CD14-positive monocyte (primary cell): Measurements from ENCODE around the gene PDE1A. TPM values are rescaled to one million over a fixed set of nuclear protein-coding genes. Genes with fewer than 3 reads are reported as not detected.

Experiments used
- DNase-seq, 3 donors: peaks; one replicate each; pipeline ENCODE4 v3.0.0-alpha.2; 2011 to 2022
- H2AFZ ChIP-seq: 2 replicates; pipeline ENCODE4 v1.6.0; 2012; ENCODE audit warnings: mild to moderate bottlenecking, low read depth, low read length, inconsistent platforms; ENCODE audit not compliant: insufficient read depth, poor library complexity, severe bottlenecking
- H3K27ac ChIP-seq, 2 donors: 1 replicate in 1 of 2; 2 replicates in 1 of 2; pipeline ENCODE4 v1.5.1; 2012 to 2013; ENCODE audit warnings: low read length in 2 of 2, control low read depth in 1 of 2, inconsistent platforms in 1 of 2, low read depth in 1 of 2, mild to moderate bottlenecking in 1 of 2
- H3K27me3 ChIP-seq, 2 donors: one replicate each; pipeline versions ENCODE4 v1.6.0 to v1.6.1; 2011 to 2013; ENCODE audit warnings: low read length in 2 of 2; ENCODE audit not compliant: control insufficient read depth in 2 of 2, insufficient read depth in 2 of 2
- H3K36me3 ChIP-seq, 2 donors: replicated peaks in 1 of 2; 1 replicate in 1 of 2; 2 replicates in 1 of 2; pipeline versions ENCODE4 v1.5.1 to v1.6.1; 2012 to 2013; ENCODE audit warnings: low read length in 2 of 2, control low read depth in 1 of 2, inconsistent platforms in 1 of 2, mild to moderate bottlenecking in 1 of 2; ENCODE audit not compliant: insufficient read depth in 2 of 2, control insufficient read depth in 1 of 2
- H3K4me1 ChIP-seq, 2 donors: 1 replicate in 1 of 2; 2 replicates in 1 of 2; pipeline versions ENCODE4 v1.5.1 to v1.6.1; 2012 to 2013; ENCODE audit warnings: low read length in 2 of 2, control low read depth in 1 of 2, inconsistent platforms in 1 of 2, mild to moderate bottlenecking in 1 of 2, moderate library complexity in 1 of 2; ENCODE audit not compliant: insufficient read depth in 2 of 2, control insufficient read depth in 1 of 2
- H3K4me2 ChIP-seq: replicated peaks from 2 replicates; pipeline ENCODE3; 2012; ENCODE audit warnings: low read length, moderate library complexity, mild to moderate bottlenecking; ENCODE audit not compliant: poor library complexity, severe bottlenecking; ENCODE audit errors: extremely low read depth
- H3K4me3 ChIP-seq, 3 experiments: fragments of 200-600 bp in 1 of 3; sonication (generic) in 1 of 3; replicated peaks in 1 of 3; 1 replicate in 2 of 3; 2 replicates in 1 of 3; pipeline ENCODE4 v1.5.1; 2011 to 2013; ENCODE audit warnings: low read length in 3 of 3, mild to moderate bottlenecking in 3 of 3, control low read depth in 2 of 3, low read depth in 2 of 3, inconsistent platforms in 1 of 3, moderate library complexity in 1 of 3
- H3K79me2 ChIP-seq: 2 replicates; pipeline ENCODE4 v1.6.0; 2012; ENCODE audit warnings: mild to moderate bottlenecking, control low read depth, inconsistent platforms, low read length, moderate library complexity; ENCODE audit not compliant: insufficient read depth
- H3K9ac ChIP-seq: 2 replicates; pipeline ENCODE4 v1.6.0; 2017; ENCODE audit warnings: low read length, mild to moderate bottlenecking; ENCODE audit not compliant: insufficient read depth, poor library complexity, severe bottlenecking
- H3K9me3 ChIP-seq, 2 donors: replicated peaks in 1 of 2; 1 replicate in 1 of 2; 2 replicates in 1 of 2; pipeline versions ENCODE4 v1.5.1 to v1.6.1; 2012 to 2013; ENCODE audit warnings: low read length in 2 of 2, control low read depth in 1 of 2; ENCODE audit not compliant: control insufficient read depth in 1 of 2, insufficient read depth in 1 of 2
- H4K20me1 ChIP-seq: 2 replicates; pipeline ENCODE4 v1.6.0; 2012; ENCODE audit warnings: mild to moderate bottlenecking, low read length, control low read depth, moderate library complexity; ENCODE audit not compliant: insufficient read depth
- H3K27ac Mint-ChIP-seq, 7 donors: one replicate each; pipeline ENCODE4 v1.8.0; 2020; ENCODE audit warnings: mild to moderate bottlenecking in 7 of 7, mixed read lengths in 7 of 7, moderate library complexity in 6 of 7, inconsistent platforms in 2 of 7
- H3K27me3 Mint-ChIP-seq, 3 donors: one replicate each; pipeline ENCODE4 v1.8.0; 2021 to 2022; ENCODE audit warnings: low read depth in 3 of 3, mild to moderate bottlenecking in 3 of 3, mixed read lengths in 3 of 3, moderate library complexity in 3 of 3, inconsistent platforms in 1 of 3
- H3K36me3 Mint-ChIP-seq, 2 donors: one replicate each; pipeline ENCODE4 v1.8.0; 2020; ENCODE audit warnings: mixed read lengths in 2 of 2, inconsistent platforms in 1 of 2, mild to moderate bottlenecking in 1 of 2
- H3K4me1 Mint-ChIP-seq: one replicate; pipeline ENCODE4 v1.8.0; 2020; ENCODE audit warnings: mild to moderate bottlenecking, mixed read lengths
- H3K4me3 Mint-ChIP-seq, 2 donors: one replicate each; pipeline ENCODE4 v1.8.0; 2020; ENCODE audit warnings: mild to moderate bottlenecking in 2 of 2, mixed read lengths in 2 of 2, moderate library complexity in 1 of 2
- H3K9me3 Mint-ChIP-seq, 7 donors: one replicate each; pipeline ENCODE4 v1.8.0; 2020 to 2022; ENCODE audit warnings: mixed read lengths in 7 of 7, mild to moderate bottlenecking in 6 of 7, moderate library complexity in 6 of 7, inconsistent platforms in 2 of 7
- WGBS: methylation state at CpG from one replicate; pipeline ENCODE4 v1.1.5; 2013; ENCODE audit warnings: missing lambda C conversion rate; ENCODE audit not compliant: insufficient coverage; 5-methylcytosine and 5-hydroxymethylcytosine counted together
- intact Hi-C, 2 donors: fragments of 100-400 bp; cut with micrococcal nuclease; formaldehyde crosslinking; loops; one replicate each; pipeline versions ENCODE4 v1.15.0 to v1.15.1; 2023
- polyA plus RNA-seq, 3 donors: library from polyadenylated mRNA; depleted of rRNA in 1 of 3; unstranded in 2 of 3; stranded (reverse) in 1 of 3; fragments of 300-500 nt in 2 of 3; fragments of >200 nt in 1 of 3; fragmentation: Illumina TruSeq in 2 of 3; gene quantifications; 1 replicate in 2 of 3; 2 replicates in 1 of 3; pipeline ENCODE4 v1.2.3, GENCODE V29; 2012 to 2021
- TF ChIP-seq, protein P1 (sequence below): fragments of 200-600 bp; IDR thresholded peaks from one replicate; pipeline ENCODE4 v1.8.0; 2022; ENCODE audit warnings: antibody characterized with exemption, mild to moderate bottlenecking

PDE1A gene
- polyA plus RNA-seq, 3 donors = not detected

DNA sequence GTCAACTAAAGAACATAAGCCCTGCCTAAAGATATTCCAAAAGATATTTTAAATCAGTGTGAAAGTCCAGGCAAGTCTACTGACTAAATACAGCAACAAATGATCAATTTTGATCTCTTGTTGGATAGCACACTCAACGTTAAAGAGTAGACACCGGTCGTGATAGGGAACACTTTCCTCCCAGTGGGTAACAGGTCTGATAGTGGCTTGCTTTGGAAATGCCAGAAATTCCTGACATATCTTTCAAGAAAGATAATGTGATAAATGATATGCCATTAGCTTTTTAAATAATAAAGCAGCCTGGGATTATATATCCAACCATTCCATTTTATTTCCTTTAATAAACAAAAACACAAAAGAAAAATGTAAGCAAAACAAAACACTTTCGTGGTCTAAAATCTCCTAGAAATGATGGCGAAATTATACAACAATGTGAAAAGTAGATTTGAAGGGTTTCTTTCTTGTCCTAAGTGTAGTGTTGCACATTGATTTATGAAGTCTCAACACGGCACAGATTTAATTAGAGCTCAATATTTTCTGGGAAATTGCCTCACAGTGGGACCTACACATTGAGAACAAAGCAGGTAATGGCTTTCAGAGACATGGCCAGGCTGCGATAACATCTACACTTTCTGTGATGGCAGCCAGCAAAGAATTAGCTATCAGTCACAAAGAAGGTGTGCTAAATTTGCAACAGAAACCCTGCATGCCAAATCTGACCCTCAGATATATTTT, 282.6 kb downstream of the PDE1A start:
- intact Hi-C loops = no loop called here
- no peak overlapping the region for H3K4me3 ChIP-seq
- Mint-ChIP-seq H3K4me3 (no peak overlapping the region), H3K4me1 (no peaks in the 10 kb centered on the region), H3K27me3 (peaks cover 0 to 3% (median 1%) of the 10 kb centered on the region in 3 donors), H3K27ac (no peak overlapping the region), H3K9me3 (peaks cover 0 to 1% (median 0%) of the 10 kb centered on the region in 7 donors), H3K36me3 (no peaks in the 10 kb centered on the region)
- WGBS = 93% methylated on average over 2 of the region's 7 CpGs
- no peak overlapping the region for H3K27ac ChIP-seq
- DNase-seq = no peak
- H3K4me2 ChIP-seq = no peak overlapping the region
- H3K79me2 ChIP-seq = no peaks in the 10 kb centered on the region
- TF ChIP-seq, protein P1, sequence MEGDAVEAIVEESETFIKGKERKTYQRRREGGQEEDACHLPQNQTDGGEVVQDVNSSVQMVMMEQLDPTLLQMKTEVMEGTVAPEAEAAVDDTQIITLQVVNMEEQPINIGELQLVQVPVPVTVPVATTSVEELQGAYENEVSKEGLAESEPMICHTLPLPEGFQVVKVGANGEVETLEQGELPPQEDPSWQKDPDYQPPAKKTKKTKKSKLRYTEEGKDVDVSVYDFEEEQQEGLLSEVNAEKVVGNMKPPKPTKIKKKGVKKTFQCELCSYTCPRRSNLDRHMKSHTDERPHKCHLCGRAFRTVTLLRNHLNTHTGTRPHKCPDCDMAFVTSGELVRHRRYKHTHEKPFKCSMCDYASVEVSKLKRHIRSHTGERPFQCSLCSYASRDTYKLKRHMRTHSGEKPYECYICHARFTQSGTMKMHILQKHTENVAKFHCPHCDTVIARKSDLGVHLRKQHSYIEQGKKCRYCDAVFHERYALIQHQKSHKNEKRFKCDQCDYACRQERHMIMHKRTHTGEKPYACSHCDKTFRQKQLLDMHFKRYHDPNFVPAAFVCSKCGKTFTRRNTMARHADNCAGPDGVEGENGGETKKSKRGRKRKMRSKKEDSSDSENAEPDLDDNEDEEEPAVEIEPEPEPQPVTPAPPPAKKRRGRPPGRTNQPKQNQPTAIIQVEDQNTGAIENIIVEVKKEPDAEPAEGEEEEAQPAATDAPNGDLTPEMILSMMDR = no peak
- H3K27me3 ChIP-seq = no peaks in the 10 kb centered on the region
- no peaks in the 10 kb centered on the region for H3K9me3 ChIP-seq
- no peak overlapping the region for H3K9ac ChIP-seq
- no peaks in the 10 kb centered on the region for H3K4me1 ChIP-seq
- H3K36me3 ChIP-seq = no peaks in the 10 kb centered on the region
- no peak overlapping the region for H2AFZ ChIP-seq
- H4K20me1 ChIP-seq = no peaks in the 10 kb centered on the region

DNA sequence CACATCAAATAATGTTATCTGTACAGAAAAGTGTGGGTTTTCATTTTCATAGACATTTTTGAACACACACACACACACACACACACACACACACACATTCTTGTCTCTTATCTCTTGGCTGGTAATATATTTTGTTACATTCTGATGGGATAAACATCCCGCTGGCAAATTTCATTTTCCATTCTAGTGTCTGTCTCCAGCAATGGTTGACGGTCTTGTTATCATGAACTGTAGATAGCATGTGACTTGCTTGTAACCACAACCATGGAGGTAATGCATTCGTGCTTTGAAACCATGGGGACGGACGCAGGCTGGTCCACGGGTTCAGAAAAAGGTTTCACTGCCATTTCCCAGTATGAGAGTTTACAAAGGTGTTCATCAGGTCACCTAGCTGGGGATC, 284.8 kb downstream of the PDE1A start:
- Histone ChIP-seq H3K4me1 (no peaks in the 10 kb centered on the region), H3K27me3 (no peaks in the 10 kb centered on the region), H3K4me3 (no peak overlapping the region), H2AFZ (no peak overlapping the region), H4K20me1 (no peaks in the 10 kb centered on the region), H3K4me2 (no peak overlapping the region), H3K9me3 (no peaks in the 10 kb centered on the region), H3K79me2 (no peaks in the 10 kb centered on the region), H3K9ac (no peak overlapping the region), H3K36me3 (no peaks in the 10 kb centered on the region), H3K27ac (no peak overlapping the region)
- Mint-ChIP-seq H3K4me3 (no peak overlapping the region), H3K27me3 (peaks cover 0 to 3% (median 1%) of the 10 kb centered on the region in 3 donors), H3K4me1 (no peaks in the 10 kb centered on the region), H3K9me3 (peaks cover 0 to 1% (median 0%) of the 10 kb centered on the region in 7 donors), H3K27ac (no peak overlapping the region), H3K36me3 (no peaks in the 10 kb centered on the region)
- WGBS = 98% methylated on average over 5 of the region's 6 CpGs
- TF ChIP-seq, protein P1 = no peak
- DNase-seq = no peak
- intact Hi-C loops = no loop called here
